ENCODE results near the gene PTGR3.

PTGR3 gene, protein sequence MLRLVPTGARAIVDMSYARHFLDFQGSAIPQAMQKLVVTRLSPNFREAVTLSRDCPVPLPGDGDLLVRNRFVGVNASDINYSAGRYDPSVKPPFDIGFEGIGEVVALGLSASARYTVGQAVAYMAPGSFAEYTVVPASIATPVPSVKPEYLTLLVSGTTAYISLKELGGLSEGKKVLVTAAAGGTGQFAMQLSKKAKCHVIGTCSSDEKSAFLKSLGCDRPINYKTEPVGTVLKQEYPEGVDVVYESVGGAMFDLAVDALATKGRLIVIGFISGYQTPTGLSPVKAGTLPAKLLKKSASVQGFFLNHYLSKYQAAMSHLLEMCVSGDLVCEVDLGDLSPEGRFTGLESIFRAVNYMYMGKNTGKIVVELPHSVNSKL

DNA sequence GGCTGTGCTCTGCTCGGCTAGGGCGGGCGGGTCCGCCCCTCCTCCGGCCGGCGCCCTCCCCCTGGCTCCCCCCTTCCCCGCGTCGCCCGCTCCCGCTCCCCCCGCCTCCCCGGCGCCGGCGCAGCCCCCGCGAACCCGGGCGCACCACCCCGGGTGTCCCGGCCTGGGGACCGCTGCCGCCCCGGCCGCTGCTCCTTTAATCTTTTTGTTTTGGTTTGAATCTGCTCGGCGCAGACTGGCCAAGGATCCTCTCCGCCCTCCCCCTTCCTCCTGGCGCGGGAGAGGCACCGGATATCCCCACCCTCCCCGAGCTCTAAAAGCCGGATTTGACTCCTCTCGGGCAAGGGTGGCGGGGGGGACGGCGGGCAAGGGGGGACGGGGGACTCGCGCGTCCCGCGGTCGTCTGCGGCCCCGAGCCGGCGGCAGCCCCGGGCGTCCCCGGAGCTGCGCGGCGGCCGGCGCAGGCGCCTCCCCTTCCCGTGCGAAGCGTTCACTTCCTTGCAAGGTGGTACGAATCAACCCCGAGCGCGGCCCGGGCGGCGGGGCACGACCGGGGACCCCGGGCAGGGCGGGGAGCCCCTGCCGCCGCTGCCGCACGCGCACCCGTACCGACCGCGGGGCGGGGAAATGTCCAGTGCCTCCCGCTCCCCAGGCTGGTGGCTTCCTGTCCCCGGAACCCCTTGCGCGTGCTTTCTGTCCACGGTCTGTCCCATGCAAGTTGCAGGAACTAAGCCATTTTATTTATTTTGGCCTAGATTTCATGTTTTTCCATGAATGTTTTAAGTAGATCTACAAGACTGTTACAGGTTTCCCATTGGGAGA lies at the start of gene PTGR3:
PTGR3 (minus strand) TSS at position 11 of the 822 bp plus-strand sequence. CDS start 81 bp downstream, outside the sequence.
- in situ Hi-C loops (cut with HindIII; ENCODE audit: low sequenced_read_pairs) = no loop called here

DNA sequence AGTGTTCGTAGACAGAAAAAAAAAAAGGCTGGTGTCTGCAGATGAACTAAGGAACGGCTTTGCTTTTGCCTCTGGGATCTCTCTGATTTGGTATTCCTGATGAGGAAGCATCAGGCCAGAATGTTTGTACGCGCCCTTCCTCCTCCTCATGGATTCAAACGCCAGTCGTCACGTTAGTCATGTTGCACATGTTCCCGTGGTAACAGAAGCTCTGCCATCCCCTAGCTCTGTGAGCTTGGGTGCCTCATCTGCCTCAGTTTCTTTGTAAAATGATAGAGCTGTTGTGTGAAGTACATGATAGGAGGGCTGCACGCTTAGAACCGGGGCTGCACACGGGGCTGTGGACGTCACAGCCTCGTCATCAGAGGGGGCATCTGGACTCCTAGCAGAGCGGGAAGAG lies 48.7 kb upstream of the PTGR3 start:
- in situ Hi-C loops (cut with HindIII; ENCODE audit: low sequenced_read_pairs) = no loop called here

DNA sequence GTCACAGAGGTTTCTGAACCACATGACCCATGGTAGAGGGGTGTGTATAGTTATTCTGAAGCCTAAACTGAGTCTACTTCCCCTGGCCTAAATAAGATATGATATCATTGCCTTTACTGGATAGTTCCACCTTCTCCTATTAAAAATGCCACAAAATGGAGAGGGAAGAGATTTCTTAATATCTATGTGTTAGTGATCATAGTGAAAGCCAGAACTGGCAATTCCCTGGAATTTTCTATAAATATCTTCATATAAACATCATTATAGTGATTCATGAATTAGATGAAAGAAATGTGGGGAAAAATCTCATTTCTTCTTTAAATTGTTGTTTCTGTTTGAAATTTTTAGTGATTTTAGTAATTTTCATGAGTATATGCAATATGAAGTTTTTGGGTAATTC lies 47.4 kb upstream of the PTGR3 start:
- in situ Hi-C loops (cut with HindIII; ENCODE audit: low sequenced_read_pairs) = no loop called here

DNA sequence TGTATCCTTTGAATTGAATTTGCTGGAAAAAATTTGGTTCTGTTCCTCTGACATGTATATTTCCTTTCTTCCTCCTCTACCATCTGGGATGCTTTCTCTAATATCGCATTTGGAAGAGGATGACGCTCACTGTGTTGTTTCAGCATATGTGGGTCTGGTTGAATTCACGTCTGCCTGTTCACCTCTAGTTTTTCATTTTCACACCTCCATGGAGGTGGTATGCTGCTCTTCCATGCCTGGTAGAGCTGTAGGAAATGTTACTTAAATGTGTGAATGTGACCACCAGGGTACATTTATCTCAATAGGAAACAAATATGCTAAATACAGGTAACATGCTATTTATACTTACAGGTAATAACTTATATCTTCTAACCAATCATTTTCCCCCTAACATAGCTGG lies 46.2 kb upstream of the PTGR3 start:
- in situ Hi-C loops (cut with HindIII; ENCODE audit: low sequenced_read_pairs) = no loop called here

DNA sequence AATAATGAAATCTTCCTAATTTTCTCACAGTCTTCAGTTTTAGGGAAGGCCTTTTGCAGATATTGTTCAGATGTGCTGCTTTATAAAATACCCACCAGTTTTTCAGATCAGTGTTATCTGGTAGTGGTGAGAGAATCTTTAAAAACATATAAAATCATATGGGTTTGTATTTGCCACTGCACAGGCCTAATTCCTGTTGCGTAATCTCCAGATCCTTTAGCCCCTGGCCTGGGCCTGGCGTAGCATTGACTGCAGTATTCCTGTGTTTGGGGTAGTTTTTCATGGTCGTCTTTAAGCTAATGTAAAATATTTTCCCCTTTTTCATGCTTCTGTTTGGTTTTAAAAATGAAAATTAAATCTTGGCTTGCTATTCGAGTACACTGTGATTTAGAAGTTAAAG lies 44.8 kb upstream of the PTGR3 start:
- in situ Hi-C loops (cut with HindIII; ENCODE audit: low sequenced_read_pairs) = loop anchor here (5.0 kb wide), 1 partner anchor 104 kb away; no protein-coding TSS in a partner anchor

DNA sequence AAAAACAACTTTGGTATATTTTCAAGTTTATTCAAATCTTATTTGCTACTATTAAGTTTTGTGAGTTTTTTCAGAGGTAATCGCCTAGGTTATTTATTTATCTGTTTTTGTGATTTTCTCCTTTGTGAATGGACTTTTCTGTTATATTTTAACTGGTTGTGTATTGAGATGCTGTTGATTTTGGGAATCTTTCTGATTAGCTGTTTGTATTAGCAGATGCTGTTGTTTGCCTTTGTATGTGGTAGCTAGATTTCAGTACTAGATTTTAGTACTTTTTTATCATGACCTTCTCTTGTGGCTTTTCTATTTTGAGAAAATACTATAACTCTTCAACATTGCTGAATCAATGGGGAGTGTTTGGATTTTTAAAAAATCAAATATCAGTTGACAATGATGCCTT lies 44.1 kb upstream of the PTGR3 start:
- in situ Hi-C loops (cut with HindIII; ENCODE audit: low sequenced_read_pairs) = loop anchor here (5.0 kb wide), 1 partner anchor 104 kb away; no protein-coding TSS in a partner anchor

DNA sequence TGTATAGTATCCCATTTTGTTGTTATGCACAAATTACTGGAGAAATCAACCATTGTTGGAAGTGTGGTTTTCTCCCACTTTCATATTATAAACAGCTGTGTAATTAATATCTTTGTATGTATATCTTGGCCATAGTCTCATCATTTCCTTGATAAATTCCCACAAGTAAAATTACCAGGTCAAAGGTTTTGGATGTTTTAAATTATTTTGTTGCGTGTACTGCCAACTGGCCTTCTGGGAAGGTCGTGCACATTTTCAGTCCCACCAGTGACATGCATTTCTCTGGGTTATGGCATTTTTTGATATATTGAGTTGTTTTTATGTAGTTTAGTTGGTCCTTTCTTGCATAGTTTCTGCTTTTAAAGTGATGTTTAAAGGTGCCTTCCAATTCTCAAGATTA lies 43.2 kb upstream of the PTGR3 start:
- in situ Hi-C loops (cut with HindIII; ENCODE audit: low sequenced_read_pairs) = loop anchor here (5.0 kb wide), 1 partner anchor 105 kb away; no protein-coding TSS in a partner anchor

DNA sequence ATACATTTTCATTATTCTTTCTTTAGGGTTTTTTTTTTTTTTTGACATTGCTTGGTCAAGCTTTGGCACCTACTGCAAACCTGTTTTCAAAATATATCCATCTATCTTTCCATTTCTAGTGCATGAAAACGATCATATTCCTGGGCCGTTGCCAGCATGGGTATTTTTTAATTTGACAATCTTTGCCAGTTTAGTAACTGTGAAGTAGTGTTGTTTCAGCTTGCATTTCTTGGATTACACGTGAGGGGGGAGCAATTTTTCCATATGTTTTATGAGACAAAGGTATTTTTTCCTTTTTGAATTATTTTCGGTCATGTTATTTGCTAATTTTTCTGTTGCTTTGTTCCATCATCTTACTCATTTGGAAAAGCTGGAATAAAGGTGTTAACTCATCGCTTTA lies 42.5 kb upstream of the PTGR3 start:
- in situ Hi-C loops (cut with HindIII; ENCODE audit: low sequenced_read_pairs) = loop anchor here (5.0 kb wide), 1 partner anchor 106 kb away; no protein-coding TSS in a partner anchor

DNA sequence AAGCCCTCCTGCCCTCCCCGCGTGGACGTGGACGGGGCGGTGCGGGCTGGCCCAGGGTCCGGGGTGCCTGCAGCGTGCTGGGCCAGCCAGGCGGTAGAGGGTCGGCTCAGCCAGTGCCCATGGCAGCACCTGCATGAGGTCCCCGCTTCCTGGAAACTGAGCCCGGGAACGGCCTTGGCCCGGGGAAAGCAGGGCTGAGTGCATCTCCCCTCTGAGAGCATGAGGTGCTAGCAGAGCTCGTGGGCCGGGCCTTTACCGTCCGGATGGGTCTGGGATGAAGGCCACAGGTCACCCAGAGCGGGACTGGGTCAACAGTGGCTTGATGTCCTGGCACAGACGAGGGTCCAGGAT lies 41.5 kb upstream of the PTGR3 start:
- in situ Hi-C loops (cut with HindIII; ENCODE audit: low sequenced_read_pairs) = loop anchor here (5.0 kb wide), 1 partner anchor 107 kb away; no protein-coding TSS in a partner anchor

DNA sequence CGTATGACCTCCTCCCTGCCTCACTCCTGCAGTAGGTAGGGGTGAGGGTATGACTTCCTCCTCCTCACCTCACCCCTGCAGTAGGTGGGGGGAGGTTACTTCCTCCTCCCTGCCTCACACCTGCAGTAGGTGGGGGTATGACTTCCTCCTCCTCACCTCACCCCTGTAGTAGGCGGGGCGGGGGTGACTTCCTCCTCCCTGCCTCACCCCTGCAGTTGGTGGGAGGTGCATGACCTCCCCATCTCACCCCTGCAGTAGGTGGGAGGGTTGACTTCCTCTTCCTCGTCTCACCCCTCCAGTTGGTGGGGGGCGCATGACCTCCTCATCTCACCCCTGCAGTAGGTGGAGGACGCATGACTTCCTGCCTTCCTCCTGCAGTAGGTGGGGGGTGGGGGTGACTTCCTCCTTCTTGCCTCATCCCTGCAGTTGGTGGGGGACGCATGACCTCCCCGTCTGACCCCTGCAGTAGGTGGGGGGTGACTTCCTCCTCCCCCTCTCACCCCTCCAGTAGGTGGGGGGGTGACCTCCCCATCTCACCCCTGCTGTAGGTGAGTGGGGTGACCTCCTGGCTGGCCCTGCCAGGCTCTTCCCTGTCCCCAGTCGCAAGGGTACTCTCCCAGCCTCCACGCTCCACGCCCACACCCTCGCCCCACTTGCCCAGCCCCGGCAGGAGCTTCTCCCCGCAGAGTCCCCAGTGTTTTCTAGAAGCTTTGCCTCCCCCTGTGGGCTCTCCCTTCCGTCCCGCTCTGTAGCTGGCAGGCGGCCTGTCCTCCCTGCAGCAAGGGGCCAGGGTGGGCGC lies 40.9 kb upstream of the PTGR3 start:
- in situ Hi-C loops (cut with HindIII; ENCODE audit: low sequenced_read_pairs) = loop anchor here (5.0 kb wide), 1 partner anchor 107 kb away; no protein-coding TSS in a partner anchor

DNA sequence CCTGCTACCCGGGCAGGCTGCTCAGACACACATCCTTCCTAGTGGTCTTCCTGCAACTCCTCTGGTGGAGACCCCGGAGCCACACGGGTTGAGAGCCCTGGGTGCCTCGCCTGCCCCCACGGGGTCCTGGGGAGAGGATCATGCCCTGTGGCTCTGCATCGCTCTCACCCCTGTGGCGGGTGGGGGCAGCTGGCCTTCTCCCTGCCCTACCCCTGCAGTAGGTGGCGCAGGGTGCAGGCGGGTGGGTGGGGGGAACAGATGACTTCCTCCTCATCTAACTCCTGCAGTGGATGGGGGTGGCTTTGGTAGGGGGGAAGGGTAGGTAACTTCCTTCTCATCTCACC lies 40.2 kb upstream of the PTGR3 start:
- in situ Hi-C loops (cut with HindIII; ENCODE audit: low sequenced_read_pairs) = no loop called here

DNA sequence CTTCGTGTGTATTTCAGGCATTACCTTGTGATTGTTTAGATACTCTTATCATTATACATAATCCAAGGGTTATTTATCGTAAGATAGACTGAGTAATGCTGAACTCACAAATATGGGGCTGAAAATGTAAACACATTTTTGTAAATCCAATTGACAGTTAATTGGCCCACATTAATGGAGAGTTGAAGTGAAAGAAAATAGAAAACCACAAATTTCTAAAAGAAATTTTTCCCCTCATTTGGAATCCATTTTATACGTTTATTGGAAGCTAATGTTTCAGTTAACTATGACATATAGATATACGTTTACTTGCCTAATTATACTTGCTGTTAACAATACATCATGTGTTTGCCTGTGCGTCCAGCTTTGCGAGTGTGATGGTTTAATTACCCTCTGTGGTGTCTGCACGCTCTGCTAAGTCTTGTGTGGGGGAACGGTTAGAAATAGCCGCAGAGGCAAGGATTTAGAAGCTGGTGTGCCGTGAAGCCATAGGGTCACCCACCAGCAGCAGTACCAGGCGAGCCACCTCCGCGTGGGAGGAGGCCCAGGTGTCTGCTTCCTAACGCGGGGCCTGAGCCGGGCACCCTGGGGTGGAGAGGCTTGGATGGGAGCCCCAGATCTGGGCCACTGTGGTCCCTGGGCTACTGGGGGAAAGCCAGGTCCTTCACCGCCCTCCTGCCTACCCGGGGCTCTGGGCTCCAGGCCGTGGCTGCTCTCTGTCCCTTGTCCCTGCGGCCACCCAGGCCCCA lies 39.7 kb upstream of the PTGR3 start:
- in situ Hi-C loops (cut with HindIII; ENCODE audit: low sequenced_read_pairs) = no loop called here

DNA sequence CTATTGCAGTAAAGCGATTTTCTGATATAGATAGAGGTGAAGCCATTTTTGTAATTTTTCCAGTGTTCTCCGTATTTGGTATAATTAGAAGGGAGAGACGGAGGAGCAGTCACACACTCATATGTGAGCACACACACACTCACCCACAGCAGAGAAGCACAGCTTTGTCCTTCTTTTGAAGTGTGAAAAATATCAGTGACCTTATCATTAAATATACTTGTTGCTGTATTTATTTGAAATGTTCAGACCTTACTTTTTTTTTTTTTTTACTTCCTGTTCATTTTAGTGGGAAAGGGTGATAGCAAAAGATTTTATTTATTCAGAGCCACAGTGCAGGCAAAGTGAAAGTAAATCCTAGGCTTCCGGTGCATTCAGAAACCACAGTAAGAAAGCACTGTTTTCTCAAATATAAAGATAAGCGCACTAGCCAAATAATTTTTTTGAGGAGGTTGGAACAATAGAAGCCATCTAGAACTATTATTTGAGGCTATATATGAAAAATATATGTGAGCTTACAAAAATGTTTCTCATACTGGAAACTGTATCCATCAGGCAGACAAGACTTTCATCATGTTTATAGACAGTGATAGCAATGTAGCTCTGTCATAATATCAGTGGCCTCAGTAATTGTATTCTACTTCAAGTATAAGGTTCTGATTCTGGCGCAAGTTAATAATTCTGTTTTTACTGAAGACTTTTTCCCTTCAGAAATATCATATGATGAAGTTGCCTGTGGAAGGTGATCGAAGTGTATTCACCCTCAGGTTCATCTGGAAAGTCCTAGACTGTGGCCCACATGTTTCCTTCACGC lies 38.9 kb upstream of the PTGR3 start:
- in situ Hi-C loops (cut with HindIII; ENCODE audit: low sequenced_read_pairs) = no loop called here

DNA sequence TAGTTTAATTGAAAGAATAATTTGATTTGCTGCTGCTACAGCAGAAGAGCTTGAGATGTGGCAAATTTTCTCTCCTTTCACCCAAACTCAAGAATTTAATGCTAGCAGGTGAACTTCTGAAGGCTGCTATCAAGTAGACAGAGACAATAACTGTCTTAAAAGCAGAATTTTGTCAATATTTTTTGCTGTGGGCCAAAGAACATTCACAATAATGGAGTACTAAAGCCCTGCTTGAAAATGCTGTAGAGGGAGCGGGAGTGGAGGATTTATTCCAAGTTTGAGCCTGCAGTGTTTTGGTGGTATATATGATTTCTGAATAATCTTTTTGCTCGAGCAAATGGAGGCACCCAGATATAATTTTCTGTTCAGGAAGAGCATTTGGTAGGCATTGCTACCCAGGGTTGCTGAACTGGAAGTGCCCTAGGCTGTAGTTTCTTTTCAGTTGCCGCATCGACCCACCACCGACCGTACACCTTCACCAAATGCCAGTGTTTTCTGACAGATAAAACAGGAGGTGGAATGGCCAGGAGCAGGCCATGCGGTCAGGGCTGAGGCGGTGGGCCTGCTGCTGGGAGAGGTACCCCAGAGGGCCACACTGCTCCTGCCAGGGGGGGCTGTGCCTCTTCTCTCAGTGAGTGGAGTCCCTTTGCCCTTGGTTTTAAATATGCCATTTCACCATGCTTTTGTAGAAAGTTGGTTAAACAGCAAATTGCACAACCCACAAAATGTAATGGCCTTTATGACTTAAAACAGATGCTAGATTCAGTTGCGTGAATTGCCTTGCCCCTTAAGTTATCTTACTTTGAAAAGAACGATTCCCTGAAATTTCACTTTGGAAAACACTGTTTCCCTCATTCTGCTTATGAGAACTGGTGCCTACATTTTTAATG lies 38.0 kb upstream of the PTGR3 start:
- in situ Hi-C loops (cut with HindIII; ENCODE audit: low sequenced_read_pairs) = no loop called here

DNA sequence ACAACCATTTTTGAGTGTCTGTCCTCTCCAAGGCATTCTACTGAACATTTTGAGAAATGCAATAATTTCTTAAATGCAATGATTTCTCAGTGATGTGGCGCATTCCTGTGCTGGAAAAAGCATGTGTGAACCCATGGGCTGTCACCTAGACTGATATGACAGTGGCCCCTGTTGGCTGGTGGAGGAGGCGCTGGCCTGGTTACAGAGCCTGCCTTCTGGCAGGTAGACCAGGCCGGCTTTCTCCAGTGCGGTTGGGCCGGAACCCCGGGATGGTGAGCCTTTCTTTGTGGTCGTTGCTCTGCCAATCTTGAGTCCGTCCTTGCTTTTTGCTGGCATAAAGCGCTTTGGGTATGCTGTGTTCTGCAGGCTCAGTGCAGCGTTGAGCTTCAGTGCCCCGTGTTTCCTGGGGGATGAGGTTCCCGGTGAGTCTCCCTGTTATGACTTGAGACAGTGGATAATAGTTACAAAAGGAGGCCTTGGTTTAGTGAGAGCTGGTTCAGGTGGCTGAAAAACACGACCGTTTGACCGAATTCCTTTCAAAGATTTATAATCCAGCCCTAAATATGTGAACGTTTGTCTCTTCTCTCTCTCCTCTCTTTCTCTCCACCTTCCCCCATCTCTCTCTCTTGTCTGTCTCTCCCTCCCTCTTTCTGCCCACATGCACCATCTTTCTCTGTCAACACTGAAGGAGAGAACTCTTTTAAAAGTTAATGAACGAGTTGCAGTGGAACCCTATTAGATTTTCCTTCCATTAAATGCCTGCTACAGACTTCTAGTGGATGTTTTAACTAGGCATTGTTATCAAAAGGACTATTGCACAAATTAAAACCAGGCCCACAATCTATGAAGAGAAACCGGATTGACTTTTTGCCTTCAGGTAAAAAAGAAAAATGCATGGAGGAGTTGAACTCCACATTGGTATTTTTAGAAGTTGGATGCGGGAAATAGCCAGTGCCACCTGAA lies 35.7 kb upstream of the PTGR3 start:
- in situ Hi-C loops (cut with HindIII; ENCODE audit: low sequenced_read_pairs) = no loop called here

DNA sequence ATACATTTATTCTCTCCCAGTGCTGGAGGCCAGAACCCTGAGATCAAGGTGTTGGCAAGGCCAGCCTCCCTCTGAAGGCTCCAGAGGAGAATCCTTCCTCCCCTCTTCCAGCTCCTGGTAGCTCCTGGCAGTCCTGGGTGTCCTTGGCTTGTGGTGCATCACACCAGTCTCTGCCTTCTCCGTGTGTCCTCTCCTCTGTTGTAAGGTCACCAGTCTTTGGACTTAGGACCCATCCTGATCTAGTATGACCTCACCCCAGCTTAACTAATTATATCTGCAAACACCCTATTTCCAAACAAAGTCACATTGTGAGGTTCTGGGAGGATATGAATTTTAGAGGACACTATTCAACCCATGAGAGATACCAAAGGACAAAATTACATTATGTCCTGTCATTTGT lies 32.8 kb upstream of the PTGR3 start:
- in situ Hi-C loops (cut with HindIII; ENCODE audit: low sequenced_read_pairs) = no loop called here

DNA sequence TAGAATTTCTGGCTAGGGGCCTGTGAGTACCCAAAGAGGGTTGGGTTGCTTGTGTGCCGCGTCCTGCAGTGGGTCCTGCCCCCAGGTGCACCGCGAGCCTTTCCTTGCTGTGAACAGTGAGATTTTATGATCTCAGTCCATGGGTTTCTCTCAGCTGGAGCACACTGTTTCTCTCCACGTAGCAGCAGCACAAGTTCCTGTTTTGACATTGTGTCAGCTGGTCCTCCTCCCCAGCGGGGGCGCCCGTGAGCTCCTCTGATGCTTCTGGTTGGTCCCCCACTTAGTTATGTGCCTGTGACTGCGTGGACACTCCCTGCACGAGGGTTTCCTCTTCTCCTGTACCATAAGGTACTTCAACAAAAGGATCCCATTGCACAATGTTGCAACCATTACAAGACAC lies 31.5 kb upstream of the PTGR3 start:
- in situ Hi-C loops (cut with HindIII; ENCODE audit: low sequenced_read_pairs) = no loop called here
